Measurements from ENCODE around the gene ATP8B4. TPM values are rescaled to one million over a fixed set of nuclear protein-coding genes. Genes with fewer than 3 reads are reported as not detected.

ATP8B4 gene
- total and polyA plus RNA-seq, 2 of the 8 experiments (the other 6 are each of a cell fraction or from before 2014, with no cell fraction given): 0.17 to 0.24 TPM

- DNase-seq (ENCODE audit: low read depth in 1 of 2, low spot score in 2 of 2) (no peak), FAIRE-seq (peak; percentile 73)
- Histone ChIP-seq H2BK20ac (ENCODE audit: low read length) (0 out of 2 replicates have a peak overlapping the region, but pooled peaks have one; percentile 69), H3K79me1 (ENCODE audit: low read depth, low read length) (no peaks in the 10 kb centered on the region), H4K91ac (replicated peaks; ENCODE audit: insufficient read length, low read length) (no peak overlapping the region), H3K23me2 (ENCODE audit: low read depth, low read length) (no peaks in the 10 kb centered on the region), H3K4me1 (replicated peaks in 1 of 4; ENCODE audit: control insufficient read depth in 3 of 4, insufficient read depth in 4 of 4, low read length in 3 of 4) (peaks cover 0 to 7% (median 2%) of the 10 kb centered on the region in 4 experiments; a peak in 4 of 7 replicates), H2BK15ac (ENCODE audit: low read length) (no peak overlapping the region), H3K56ac (replicated peaks; ENCODE audit: insufficient read length, low read depth, low read length) (no peak overlapping the region), H4K8ac (ENCODE audit: extremely low read depth, insufficient read depth, low read length) (no peak overlapping the region), H3K4me3 (ENCODE audit: extremely low read depth in 1 of 4, insufficient read depth in 2 of 4, low read depth in 3 of 4, low read length in 4 of 4) (peak overlapping the region in 1 of 4 experiments; percentile 25; a peak in 1 of 8 replicates), H3K4me2 (ENCODE audit: insufficient read depth in 1 of 2, low read depth in 2 of 2, low read length in 2 of 2) (peak overlapping the region; percentile 32 to 45; a peak in 2 of 4 replicates), H4K5ac (ENCODE audit: insufficient read length, low read depth, low read length) (no peak overlapping the region), H3K36me3 (ENCODE audit: control insufficient read depth in 2 of 4, insufficient read depth in 4 of 4, low read length in 3 of 4) (no peaks in the 10 kb centered on the region), H3K18ac (ENCODE audit: extremely low read depth, low read length) (no peak overlapping the region; the same call in 1 of the 2 replicates), H3K27ac (ENCODE audit: low read depth, low read length) (no peak overlapping the region), H4K20me1 (replicated peaks in 1 of 2; ENCODE audit: control insufficient read depth in 1 of 2, insufficient read depth in 2 of 2, low read length in 2 of 2) (no peaks in the 10 kb centered on the region), H2BK5ac (ENCODE audit: low read depth, low read length) (no peak overlapping the region; the same call in 1 of the 2 replicates), H3K4ac (replicated peaks; ENCODE audit: insufficient read length, low read depth, low read length) (no peak overlapping the region), H2AFZ (ENCODE audit: low read length) (no peak overlapping the region), H2AK5ac (ENCODE audit: low read depth, low read length) (no peak overlapping the region), H3K27me3 (replicated peaks in 1 of 4; ENCODE audit: control insufficient read depth in 3 of 4, extremely low read depth in 1 of 4, insufficient read depth in 3 of 4, low read length in 3 of 4) (no peaks in the 10 kb centered on the region), H3K79me2 (ENCODE audit: control insufficient read depth in 1 of 2, insufficient read depth in 2 of 2, low read length in 2 of 2) (no peaks in the 10 kb centered on the region), H2BK120ac (replicated peaks; ENCODE audit: low read depth, low read length) (peak overlapping the region; percentile 36), H3K9me3 (ENCODE audit: insufficient read depth in 2 of 2, low read depth in 1 of 2, low read length in 1 of 2) (no peaks in the 10 kb centered on the region), H3K9ac (replicated peaks in 1 of 4; ENCODE audit: extremely low read depth in 1 of 4, low read depth in 3 of 4, low read length in 3 of 4) (no peak overlapping the region), H2BK12ac (ENCODE audit: low read depth, low read length) (no peak overlapping the region; the same call in 1 of the 2 replicates), H3K23ac (ENCODE audit: insufficient read length) (no peak overlapping the region), H3K14ac (ENCODE audit: insufficient read length) (no peak overlapping the region)
- CTCF ChIA-PET (ENCODE audit: partially characterized antibody): interaction anchor here (2.3 kb wide), 1 partner anchor 19 kb away, joined by 11 read pairs; no protein-coding TSS in a partner anchor
- WGBS, 2 experiments (ENCODE audit: extremely low coverage in 1 of 2, insufficient coverage in 1 of 2, insufficient read length in 1 of 2, insufficient replicate concordance in 2 of 2, low coverage in 1 of 2, low lambda C conversion rate in 2 of 2, missing lambda C conversion rate in 1 of 2): 57% methylated on average over 6 of the region's 6 CpGs; no CpG with 5 or more reads in 1 of the 2 experiments
- POLR2A ChIA-PET (ENCODE audit: partially characterized antibody): interaction anchor here (0.7 kb wide), 1 partner anchor 13 kb away, joined by 3 read pairs; no protein-coding TSS in a partner anchor
- TF ChIP-seq CEBPB (IDR thresholded peaks at IDR 0.05; ENCODE audit: low read depth, low read length): no peak; the same call in 1 of the 2 replicates
- TF ChIP-seq TEAD4 (IDR thresholded peaks at IDR 0.05; ENCODE audit: low read depth, low read length): peak; percentile 49; the same call in 1 of the 2 replicates
- no peak for TF ChIP-seq HDAC2 (IDR thresholded peaks at IDR 0.05; ENCODE audit: borderline replicate concordance in 1 of 2, low read depth in 2 of 2, low read length in 2 of 2)
- TF ChIP-seq BACH1 (IDR thresholded peaks at IDR 0.05; ENCODE audit: low read length): no peak
- no peak for TF ChIP-seq EP300 (IDR thresholded peaks at IDR 0.05; ENCODE audit: borderline replicate concordance in 1 of 2, low read depth in 2 of 2, low read length in 2 of 2)
These were observed 223.4 kb downstream of the ATP8B4 start for GRCh38 chr15:49895347-49896223.
